Measurements from ENCODE around the gene ASB4. TPM values are rescaled to one million over a fixed set of nuclear protein-coding genes. Genes with fewer than 3 reads are reported as not detected.

The ASB4 gene
- total and polyA plus RNA-seq, 8 donors, result 0.03 to 1.7 (median 0.28) TPM; not detected in 4

GRCh38 chr7:95527776-95528250, 42.1 kb downstream of the ASB4 start:
- peaks cover 0 to 7% (median 5%) of the 10 kb centered on the region in 4 donors for H3K4me1 ChIP-seq
- no peak for TF ChIP-seq POLR2A (IDR thresholded peaks at IDR 0.05)
- TF ChIP-seq CTCF (IDR thresholded peaks at IDR 0.05), result no peak
- TF ChIP-seq POLR2AphosphoS5 (IDR thresholded peaks at IDR 0.05), result no peak
- TF ChIP-seq EP300 (IDR thresholded peaks at IDR 0.05), result no peak
- no peaks in the 10 kb centered on the region for H3K36me3 ChIP-seq
- H3K9me3 ChIP-seq, result no peaks in the 10 kb centered on the region
- H3K27ac ChIP-seq, result no peak overlapping the region
- H3K4me3 ChIP-seq, result no peak overlapping the region
- no peak for DNase-seq
- WGBS, 5 donors, result 84 to 92% (median 89%) methylated on average over 18 to 23 of the region's 23 CpGs
- H3K27me3 ChIP-seq, result peaks cover 0 to 4% (median 0%) of the 10 kb centered on the region in 3 donors
- intact Hi-C loops (cut with DNase I; ENCODE audit: low total_unique reads), result loop anchor here (5.0 kb wide), 1 partner anchor 159 kb away; no protein-coding TSS in a partner anchor

- Histone ChIP-seq H3K36me3 (no peaks in the 10 kb centered on the region), H3K27ac (no peak overlapping the region), H3K9me3 (no peaks in the 10 kb centered on the region), H3K27me3 (peaks cover 0 to 3% (median 0%) of the 10 kb centered on the region in 3 donors), H3K4me3 (no peak overlapping the region), H3K4me1 (peaks cover 0 to 7% (median 5%) of the 10 kb centered on the region in 4 donors)
- no peak for DNase-seq
- WGBS, 5 donors, result 17 to 39% (median 27%) methylated on average over 1 of the region's 1 CpG
- TF ChIP-seq EP300 (IDR thresholded peaks at IDR 0.05) (no peak), CTCF (IDR thresholded peaks at IDR 0.05) (no peak), POLR2A (IDR thresholded peaks at IDR 0.05) (no peak), POLR2AphosphoS5 (IDR thresholded peaks at IDR 0.05) (no peak)
- intact Hi-C loops (cut with DNase I; ENCODE audit: low total_unique reads), result loop anchor here (5.0 kb wide), 1 partner anchor 158 kb away; no protein-coding TSS in a partner anchor
Measured at GRCh38 chr7:95529701-95530100, 44.0 kb downstream of the ASB4 start.

- 77 to 92% (median 89%) methylated on average over 1 of the region's 1 CpG for WGBS, 5 donors
- Histone ChIP-seq H3K4me1 (peaks cover 0 to 7% (median 5%) of the 10 kb centered on the region in 4 donors), H3K27me3 (no peaks in the 10 kb centered on the region), H3K27ac (no peak overlapping the region), H3K9me3 (no peaks in the 10 kb centered on the region), H3K4me3 (no peak overlapping the region), H3K36me3 (no peaks in the 10 kb centered on the region)
- DNase-seq, result no peak
- TF ChIP-seq EP300 (IDR thresholded peaks at IDR 0.05), result no peak
- TF ChIP-seq CTCF (IDR thresholded peaks at IDR 0.05), result no peak
- no peak for TF ChIP-seq POLR2AphosphoS5 (IDR thresholded peaks at IDR 0.05)
- no peak for TF ChIP-seq POLR2A (IDR thresholded peaks at IDR 0.05)
- intact Hi-C loops (cut with DNase I; ENCODE audit: low total_unique reads), result no loop called here
Measured at GRCh38 chr7:95530881-95531280, 45.1 kb downstream of the ASB4 start.

- Histone ChIP-seq H3K27ac (no peak overlapping the region), H3K36me3 (no peaks in the 10 kb centered on the region), H3K4me3 (no peak overlapping the region), H3K4me1 (peaks cover 0 to 5% (median 5%) of the 10 kb centered on the region in 4 donors), H3K27me3 (no peaks in the 10 kb centered on the region), H3K9me3 (no peaks in the 10 kb centered on the region)
- TF ChIP-seq EP300 (IDR thresholded peaks at IDR 0.05) (no peak), POLR2A (IDR thresholded peaks at IDR 0.05) (no peak), POLR2AphosphoS5 (IDR thresholded peaks at IDR 0.05) (no peak), CTCF (IDR thresholded peaks at IDR 0.05) (no peak)
- DNase-seq, result no peak
- intact Hi-C loops (cut with DNase I; ENCODE audit: low total_unique reads), result no loop called here
- WGBS, 5 donors, result 56 to 62% (median 59%) methylated on average over 3 of the region's 3 CpGs
Measured at GRCh38 chr7:95531605-95532219, 46.0 kb downstream of the ASB4 start.

Measured in stomach (tissue), 9 donors.